Measurements from ENCODE around the gene SYT13.

Gene SYT13

GRCh38 chr11:45227836-45228235, 58.3 kb downstream of the SYT13 start:
- no peak for DNase-seq (ENCODE audit: low read depth)
- in situ Hi-C loops (cut with HindIII; ENCODE audit: low sequenced_read_pairs), result no loop called here
- H3K4me3 ChIP-seq (ENCODE audit: low read depth, low read length), result no peak overlapping the region
- TF ChIP-seq CTCF (IDR thresholded peaks at IDR 0.05; ENCODE audit: low read depth, low read length, missing control alignments), result no peak

GRCh38 chr11:45226901-45227300, 59.2 kb downstream of the SYT13 start:
- H3K4me3 ChIP-seq (ENCODE audit: low read depth, low read length), result no peak overlapping the region
- TF ChIP-seq CTCF (IDR thresholded peaks at IDR 0.05; ENCODE audit: low read depth, low read length, missing control alignments), result no peak
- no peak for DNase-seq (ENCODE audit: low read depth)
- in situ Hi-C loops (cut with HindIII; ENCODE audit: low sequenced_read_pairs), result no loop called here

- in situ Hi-C loops (cut with HindIII; ENCODE audit: low sequenced_read_pairs), result no loop called here
- TF ChIP-seq CTCF (IDR thresholded peaks at IDR 0.05; ENCODE audit: low read depth, low read length, missing control alignments), result no peak
- H3K4me3 ChIP-seq (ENCODE audit: low read depth, low read length), result no peak overlapping the region
- no peak for DNase-seq (ENCODE audit: low read depth)
These were observed 59.9 kb downstream of the SYT13 start for GRCh38 chr11:45225961-45226871.

DNA sequence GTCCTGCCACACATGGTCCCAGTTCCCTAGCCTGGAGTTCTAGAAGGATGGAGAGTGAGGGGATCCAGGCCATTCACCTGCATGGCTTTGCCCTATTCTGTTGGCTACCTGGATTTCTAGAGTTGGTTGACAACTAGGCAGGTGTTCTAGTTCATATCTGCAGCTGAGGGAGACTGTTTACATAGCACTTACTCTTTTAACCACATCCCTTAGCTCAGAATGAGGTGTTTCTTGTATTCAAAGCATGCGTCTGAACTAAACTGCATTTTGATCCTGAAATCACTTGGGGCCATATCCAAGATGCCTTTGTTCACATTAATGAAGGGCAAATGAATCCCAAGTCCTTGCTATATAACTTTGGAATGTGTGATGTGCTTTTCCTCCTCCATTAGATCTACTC, 60.9 kb downstream of the SYT13 start:
- no peak overlapping the region for H3K4me3 ChIP-seq (ENCODE audit: low read depth, low read length)
- DNase-seq (ENCODE audit: low read depth), result no peak
- TF ChIP-seq CTCF (IDR thresholded peaks at IDR 0.05; ENCODE audit: low read depth, low read length, missing control alignments), result no peak
- in situ Hi-C loops (cut with HindIII; ENCODE audit: low sequenced_read_pairs), result no loop called here

- DNase-seq (ENCODE audit: low read depth), result no peak
- no peak overlapping the region for H3K4me3 ChIP-seq (ENCODE audit: low read depth, low read length)
- TF ChIP-seq CTCF (IDR thresholded peaks at IDR 0.05; ENCODE audit: low read depth, low read length, missing control alignments), result no peak
- in situ Hi-C loops (cut with HindIII; ENCODE audit: low sequenced_read_pairs), result no loop called here
These were observed 61.4 kb downstream of the SYT13 start for GRCh38 chr11:45224766-45225165.

DNA sequence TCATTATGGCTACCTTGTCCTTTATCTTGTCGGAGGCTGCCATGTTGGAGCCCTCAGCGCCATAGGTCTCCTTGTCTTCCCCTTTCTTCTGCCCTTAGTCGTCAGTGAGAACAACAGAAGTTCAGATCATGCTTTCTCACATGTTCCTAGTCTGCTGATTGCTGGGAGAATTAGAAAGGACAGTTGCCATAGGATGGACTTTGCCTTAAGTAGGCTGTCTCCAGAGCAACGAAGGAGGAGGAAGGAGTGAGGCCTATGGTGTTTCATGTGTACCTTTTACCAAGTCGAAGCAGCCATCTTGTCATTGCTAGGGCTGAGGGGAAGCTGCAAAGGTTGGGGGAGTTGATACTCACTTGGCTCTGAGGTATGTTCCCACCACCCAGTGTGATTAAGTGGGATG, 62.6 kb downstream of the SYT13 start:
- H3K4me3 ChIP-seq (ENCODE audit: low read depth, low read length), result no peak overlapping the region
- in situ Hi-C loops (cut with HindIII; ENCODE audit: low sequenced_read_pairs), result no loop called here

More for the DNA sequence above, 62.6 kb downstream of the SYT13 start:
- DNase-seq (ENCODE audit: low read depth), result no peak
- no peak for TF ChIP-seq CTCF (IDR thresholded peaks at IDR 0.05; ENCODE audit: low read depth, low read length, missing control alignments)
